SK-N-SH (cell line): Measurements from ENCODE around the gene LAIR2. TPM values are rescaled to one million over a fixed set of nuclear protein-coding genes. Genes with fewer than 3 reads are reported as not detected.

Experiments used
- CTCF ChIA-PET: fragments of 300-600, 350-600 bp; formaldehyde crosslinking; extraction: SDS; loops from one replicate; lab custom pipeline; 2021; lab: Yijun Ruan, JAX
- POLR2A ChIA-PET: fragments of 350-600 bp; sonication (Branson Sonifier 250); formaldehyde crosslinking; extraction: SDS; loops from one replicate; lab custom pipeline; 2020; ENCODE audit warnings: antibody characterized with exemption, inconsistent platforms; lab: Yijun Ruan, JAX
- DNase-seq: peaks from one replicate; pipeline ENCODE4 v3.0.0; 2012
- H2AFZ ChIP-seq: fragments of 200-600 bp; sonication (generic); 2 replicates; pipeline ENCODE4 v1.8.1; 2016; ENCODE audit warnings: antibody characterized with exemption, mild to moderate bottlenecking, low read depth
- H3F3A ChIP-seq: fragments of 200-600 bp; sonication (generic); replicated peaks from 2 replicates; pipeline ENCODE3; 2016; ENCODE audit warnings: antibody characterized with exemption, mild to moderate bottlenecking; ENCODE audit not compliant: insufficient read depth
- H3K27ac ChIP-seq, 2 experiments: fragments of 200-500 bp in 1 of 2; fragments of 200-600 bp in 1 of 2; sonication (Bioruptor generic) in 1 of 2; sonication (generic), shearing (Covaris generic) in 1 of 2; 2 replicates each; pipeline versions ENCODE4 v1.5.1 to v1.6.1; 2014 to 2016; ENCODE audit warnings: low read depth in 2 of 2, inconsistent platforms in 1 of 2, low read length in 1 of 2, mild to moderate bottlenecking in 1 of 2, mixed read lengths in 1 of 2
- H3K27me3 ChIP-seq: fragments of 200-600 bp; sonication (generic), shearing (Covaris generic); 2 replicates; pipeline ENCODE4 v1.6.1; 2016; ENCODE audit warnings: mixed run types; ENCODE audit not compliant: insufficient read depth
- H3K36me3 ChIP-seq, 2 experiments: fragments of 200-500 bp in 1 of 2; fragments of 200-600 bp in 1 of 2; sonication (Bioruptor generic) in 1 of 2; sonication (generic) in 1 of 2; replicated peaks in 1 of 2; 2 replicates each; pipeline versions ENCODE3 to v1.5.1; 2014 to 2016; ENCODE audit warnings: low read length in 1 of 2, mild to moderate bottlenecking in 1 of 2; ENCODE audit not compliant: insufficient read depth in 2 of 2, control insufficient read depth in 1 of 2
- H3K4me1 ChIP-seq, 2 experiments: fragments of 200-500 bp in 1 of 2; fragments of 200-600 bp in 1 of 2; sonication (Bioruptor generic) in 1 of 2; sonication (generic), shearing (Covaris generic) in 1 of 2; 2 replicates each; pipeline versions ENCODE4 v1.5.1 to v1.6.1; 2014 to 2016; ENCODE audit warnings: low read depth in 1 of 2, low read length in 1 of 2, mixed run types in 1 of 2; ENCODE audit not compliant: insufficient read depth in 2 of 2, control insufficient read depth in 1 of 2
- H3K4me2 ChIP-seq: fragments of 200-600 bp; sonication (generic), shearing (Covaris generic); 2 replicates; pipeline ENCODE4 v1.6.1; 2017; ENCODE audit warnings: mixed run types
- H3K4me3 ChIP-seq, 2 experiments: fragments of 200-500 bp in 1 of 2; fragments of 200-600 bp in 1 of 2; sonication (Bioruptor generic) in 1 of 2; sonication (generic), shearing (Covaris generic) in 1 of 2; 2 replicates each; pipeline versions ENCODE4 v1.5.1 to v1.8.1; 2014 to 2016; ENCODE audit warnings: low read depth in 2 of 2, inconsistent platforms in 1 of 2, low read length in 1 of 2, mild to moderate bottlenecking in 1 of 2, mixed read lengths in 1 of 2, moderate library complexity in 1 of 2
- H3K79me2 ChIP-seq: fragments of 200-600 bp; sonication (generic); 2 replicates; pipeline ENCODE4 v1.8.1; 2017; ENCODE audit warnings: mild to moderate bottlenecking; ENCODE audit not compliant: insufficient read depth
- H3K9ac ChIP-seq: fragments of 200-600 bp; sonication (generic); 2 replicates; pipeline ENCODE4 v1.6.1; 2017; ENCODE audit warnings: mixed run types
- H3K9me2 ChIP-seq: fragments of 200-600 bp; sonication (generic); 2 replicates; pipeline ENCODE4 v1.6.1; 2017; ENCODE audit warnings: mixed run types
- H3K9me3 ChIP-seq: fragments of 200-600 bp; sonication (generic); 2 replicates; pipeline ENCODE4 v1.6.1; 2017; ENCODE audit warnings: mixed run types, mild to moderate bottlenecking, moderate library complexity
- H4K20me1 ChIP-seq: fragments of 200-600 bp; sonication (generic); 2 replicates; pipeline ENCODE4 v1.6.1; 2017; ENCODE audit warnings: mild to moderate bottlenecking, mixed run types; ENCODE audit not compliant: insufficient read depth
- CHD2 ChIP-seq: fragments of 150-350 bp; IDR thresholded peaks from 2 replicates; pipeline ENCODE4 v1.6.1; 2018; ENCODE audit warnings: low read length; ENCODE audit not compliant: partially characterized antibody
- CTCF ChIP-seq: fragments of 200-600 bp; sonication (generic); IDR thresholded peaks from 2 replicates; pipeline ENCODE4 v1.6.1; 2017; ENCODE audit warnings: antibody characterized with exemption, mild to moderate bottlenecking, moderate library complexity
- EZH2phosphoT487 ChIP-seq: fragments of 200-600 bp; sonication (generic); IDR thresholded peaks from 2 replicates; pipeline ENCODE4 v1.6.1; 2017; ENCODE audit warnings: low read depth, mixed run types, mild to moderate bottlenecking, antibody characterized with exemption, moderate library complexity, borderline replicate concordance
- GABPA ChIP-seq: IDR thresholded peaks from 2 replicates; pipeline ENCODE4 v1.4.0; 2012; ENCODE audit warnings: low read depth, mild to moderate bottlenecking
- IRF3 ChIP-seq: fragments of 150-350 bp; IDR thresholded peaks from 2 replicates; pipeline ENCODE4 v1.6.1; 2016; ENCODE audit warnings: mild to moderate bottlenecking, low read depth, low read length
- JUND ChIP-seq: IDR thresholded peaks from 2 replicates; pipeline ENCODE4 v1.4.0; 2012
- MXI1 ChIP-seq: IDR thresholded peaks from 2 replicates; pipeline ENCODE4 v1.6.1; 2012; ENCODE audit warnings: mild to moderate bottlenecking, low read depth, low read length, improper control_type of control experiment
- NFIC ChIP-seq: IDR thresholded peaks from 2 replicates; pipeline ENCODE4 v1.4.0; 2012; ENCODE audit warnings: borderline replicate concordance
- NRF1 ChIP-seq: IDR thresholded peaks from 2 replicates; pipeline ENCODE4 v1.6.1; 2012; ENCODE audit warnings: low read depth, mild to moderate bottlenecking, low read length
- RAD21 ChIP-seq: IDR thresholded peaks from 2 replicates; pipeline ENCODE4 v1.6.1; 2012; ENCODE audit warnings: mild to moderate bottlenecking, low read length
- RCOR1 ChIP-seq: fragments of 150-350 bp; IDR thresholded peaks from 2 replicates; pipeline ENCODE4 v1.6.1; 2017; ENCODE audit warnings: antibody characterized with exemption, low read length
- RXRA ChIP-seq: IDR thresholded peaks from 2 replicates; pipeline ENCODE4 v1.4.0; 2012; ENCODE audit warnings: low read depth, mild to moderate bottlenecking, borderline replicate concordance
- SIN3A ChIP-seq: IDR thresholded peaks from 2 replicates; pipeline ENCODE4 v1.6.1; 2012; ENCODE audit warnings: low read depth, mild to moderate bottlenecking, low read length, moderate library complexity, borderline replicate concordance
- USF1 ChIP-seq: IDR thresholded peaks from 2 replicates; pipeline ENCODE4 v1.4.0; 2012; ENCODE audit warnings: low read depth, borderline replicate concordance
- USF2 ChIP-seq: fragments of 150-350 bp; IDR thresholded peaks from 2 replicates; pipeline ENCODE4 v1.6.1; 2017; ENCODE audit warnings: antibody characterized with exemption, low read length, low read depth, borderline replicate concordance
- ZBTB33 ChIP-seq: IDR thresholded peaks from 2 replicates; pipeline ENCODE4 v1.4.0; 2012; ENCODE audit warnings: low read depth, borderline replicate concordance
- WGBS: methylation state at CpG from one replicate; pipeline ENCODE4 v1.1.6; 2017; ENCODE audit warnings: low lambda C conversion rate; 5-methylcytosine and 5-hydroxymethylcytosine counted together
- polyA plus RNA-seq, 3 experiments: library from polyadenylated mRNA; depleted of rRNA; stranded (reverse); fragments of >200 nt; gene quantifications; 2 replicates each; pipeline ENCODE4 v1.2.3, GENCODE V29; 2012

Gene LAIR2
- polyA plus RNA-seq, 1 of the 3 experiments (the other 2 are of a cell fraction) = not detected

- Histone ChIP-seq H3K9ac (no peak overlapping the region), H3K79me2 (no peaks in the 10 kb centered on the region), H4K20me1 (no peaks in the 10 kb centered on the region), H3K27me3 (peaks cover 6% of the 10 kb centered on the region; the same call in 1 of the 2 replicates), H3K9me2 (no peaks in the 10 kb centered on the region), H3F3A (no peaks in the 10 kb centered on the region), H3K4me1 (no peaks in the 10 kb centered on the region), H3K27ac (no peak overlapping the region), H2AFZ (no peak overlapping the region), H3K4me2 (no peak overlapping the region), H3K4me3 (no peak overlapping the region), H3K9me3 (no peaks in the 10 kb centered on the region), H3K36me3 (no peaks in the 10 kb centered on the region)
- CTCF ChIA-PET = no interaction called here
- no peak for DNase-seq
- TF ChIP-seq CTCF = no peak
- TF ChIP-seq RAD21 = no peak
- no peak for TF ChIP-seq MXI1
- TF ChIP-seq EZH2phosphoT487 = no peak
- TF ChIP-seq NRF1 = no peak
- TF ChIP-seq IRF3 = no peak
- TF ChIP-seq RCOR1 = no peak
- TF ChIP-seq USF2 = no peak
- TF ChIP-seq GABPA = no peak
- TF ChIP-seq ZBTB33 = no peak
- TF ChIP-seq CHD2 = no peak
- no peak for TF ChIP-seq USF1
- no peak for TF ChIP-seq RXRA
- TF ChIP-seq JUND = no peak
- TF ChIP-seq NFIC = no peak
- TF ChIP-seq SIN3A = no peak
- POLR2A ChIA-PET = no interaction called here
- WGBS = 2% methylated on average over 18 of the region's 18 CpGs
These were observed 18.6 kb downstream of the LAIR2 start for GRCh38 chr19:54521022-54521859.
